KMS-11 (cell line): ENCODE results near the gene THG1L.
A peak's percentile ranks its signal among the peaks of the same experiment; 100 is the strongest.
"Not testable (repeated sequence)": the region's sequence is repeated elsewhere in the genome, so short reads cannot be mapped to it uniquely, and the experiment has no call there.

ENCODE experiments used
- H2AFZ ChIP-seq: fragments of 200-600 bp; sonication (generic); 2 replicates; pipeline ENCODE4 v1.6.1; 2016; ENCODE audit warnings: antibody characterized with exemption, mixed run types, low read depth
- H3K27ac ChIP-seq: fragments of 200-600 bp; sonication (generic); 2 replicates; pipeline ENCODE4 v1.6.1; 2016; ENCODE audit warnings: mild to moderate bottlenecking, mixed run types
- H3K27me3 ChIP-seq: fragments of 200-600 bp; sonication (generic); 2 replicates; pipeline ENCODE4 v1.6.1; 2017; ENCODE audit warnings: mild to moderate bottlenecking, low read depth, mixed run types, moderate library complexity; ENCODE audit not compliant: insufficient read depth
- H3K36me3 ChIP-seq: fragments of 200-600 bp; sonication (generic); 2 replicates; pipeline ENCODE4 v1.6.1; 2017; ENCODE audit warnings: mild to moderate bottlenecking, mixed run types; ENCODE audit not compliant: insufficient read depth
- H3K4me1 ChIP-seq: fragments of 200-600 bp; sonication (generic); 2 replicates; pipeline ENCODE4 v1.6.1; 2016; ENCODE audit warnings: mild to moderate bottlenecking, low read depth, mixed run types; ENCODE audit not compliant: poor library complexity, severe bottlenecking
- H3K4me2 ChIP-seq: fragments of 200-600 bp; sonication (generic); 2 replicates; pipeline ENCODE4 v1.7.0; 2016; ENCODE audit warnings: mild to moderate bottlenecking, mixed run types
- H3K4me3 ChIP-seq: fragments of 200-600 bp; sonication (generic); IDR thresholded peaks from 2 replicates; pipeline ENCODE4 v1.6.1; 2017; ENCODE audit warnings: low read depth, low read length, mixed read lengths; ENCODE audit not compliant: insufficient read depth
- H3K79me2 ChIP-seq: fragments of 200-600 bp; sonication (generic); 2 replicates; pipeline ENCODE4 v1.6.1; 2016; ENCODE audit warnings: low read depth, mixed run types; ENCODE audit not compliant: insufficient read depth
- H3K9ac ChIP-seq: fragments of 200-600 bp; sonication (generic); 2 replicates; pipeline ENCODE4 v1.6.1; 2016; ENCODE audit warnings: mild to moderate bottlenecking, mixed run types
- H4K20me1 ChIP-seq: fragments of 200-600 bp; sonication (generic); 2 replicates; pipeline ENCODE4 v1.6.1; 2016; ENCODE audit warnings: mild to moderate bottlenecking, mixed run types; ENCODE audit not compliant: insufficient read depth
- CTCF ChIP-seq: fragments of 200-600 bp; sonication (generic); conservative IDR thresholded peaks from 2 replicates; pipeline ENCODE4 v1.6.1; 2017; ENCODE audit warnings: low read depth, mild to moderate bottlenecking, antibody characterized with exemption, low read length, moderate library complexity, mixed read lengths

Gene THG1L

GRCh38 chr5:157721159-157721558 is 10.1 kb upstream of the THG1L start:
- H3K27me3 ChIP-seq = no peaks in the 10 kb centered on the region
- H3K27ac ChIP-seq = no peak overlapping the region
- H3K4me3 ChIP-seq = no peak overlapping the region
- no peaks in the 10 kb centered on the region for H3K79me2 ChIP-seq
- H3K4me1 ChIP-seq = peaks cover 8% of the 10 kb centered on the region
- no peaks in the 10 kb centered on the region for H3K36me3 ChIP-seq
- H3K4me2 ChIP-seq = no peak overlapping the region
- H2AFZ ChIP-seq = no peak overlapping the region
- no peak overlapping the region for H3K9ac ChIP-seq
- no peak for TF ChIP-seq CTCF
- H4K20me1 ChIP-seq = no peaks in the 10 kb centered on the region

DNA sequence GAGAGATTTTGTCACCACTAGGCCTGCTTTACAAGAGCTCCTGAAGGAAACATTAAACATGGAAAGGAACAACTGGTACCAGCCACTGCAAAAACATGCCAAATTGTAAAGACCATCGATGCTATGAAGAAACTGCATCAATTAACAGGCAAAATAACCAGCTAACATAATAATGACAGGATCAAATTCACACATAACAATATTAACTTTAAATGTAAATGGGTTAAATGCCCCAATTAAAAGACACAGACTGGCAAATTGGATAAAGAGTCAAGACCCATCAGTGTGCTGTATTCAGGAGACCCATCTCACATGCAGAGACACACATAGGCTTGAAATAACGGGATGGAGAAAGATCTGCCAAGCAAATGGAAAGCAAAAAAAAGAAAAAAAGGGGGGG is 8.3 kb upstream of the THG1L start:
- not testable (repeated sequence) for H4K20me1 ChIP-seq, H3K9ac ChIP-seq, H3K4me1 ChIP-seq, H3K27me3 ChIP-seq, H3K4me2 ChIP-seq, H3K36me3 ChIP-seq, H3K79me2 ChIP-seq, H3K27ac ChIP-seq, H3K4me3 ChIP-seq, H2AFZ ChIP-seq

- H3K4me2 ChIP-seq, H2AFZ ChIP-seq, H3K4me3 ChIP-seq, H3K27ac ChIP-seq, H3K9ac ChIP-seq, H3K4me1 ChIP-seq, H3K36me3 ChIP-seq, H3K27me3 ChIP-seq, H3K79me2 ChIP-seq, H4K20me1 ChIP-seq: not testable (repeated sequence)
Measured at GRCh38 chr5:157726607-157727006, 4.6 kb upstream of the THG1L start.

GRCh38 chr5:157727858-157728257 is 3.4 kb upstream of the THG1L start:
- not testable (repeated sequence) for H2AFZ ChIP-seq, H3K27me3 ChIP-seq, H3K4me3 ChIP-seq, H3K36me3 ChIP-seq, H3K9ac ChIP-seq, H3K4me1 ChIP-seq, H3K27ac ChIP-seq, H3K79me2 ChIP-seq, H3K4me2 ChIP-seq, H4K20me1 ChIP-seq

DNA sequence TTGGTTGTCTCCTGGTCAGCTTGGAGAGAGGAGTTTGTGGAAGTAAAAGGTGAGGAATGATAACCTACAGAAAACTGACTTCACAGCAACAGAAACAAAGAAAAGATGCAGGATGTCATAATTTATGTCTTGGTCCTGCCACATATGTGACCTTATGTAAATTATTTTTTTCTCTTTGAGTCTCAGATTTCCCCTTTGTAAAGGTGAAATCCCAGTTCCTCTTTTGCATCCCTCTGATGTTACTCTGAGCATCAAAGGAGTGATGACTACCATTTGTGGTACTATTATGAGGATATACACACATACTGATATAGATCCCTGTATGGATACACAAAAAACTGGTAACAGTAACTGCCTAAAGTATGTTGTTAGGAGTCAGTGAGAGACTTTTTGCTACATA is 1.4 kb upstream of the THG1L start:
- no peak overlapping the region for H3K9ac ChIP-seq
- no peak overlapping the region for H2AFZ ChIP-seq
- no peak overlapping the region for H3K4me3 ChIP-seq
- no peaks in the 10 kb centered on the region for H4K20me1 ChIP-seq
- H3K4me1 ChIP-seq = peaks cover 4% of the 10 kb centered on the region
- TF ChIP-seq CTCF = no peak
- no peak overlapping the region for H3K4me2 ChIP-seq
- no peaks in the 10 kb centered on the region for H3K27me3 ChIP-seq
- no peaks in the 10 kb centered on the region for H3K79me2 ChIP-seq
- H3K36me3 ChIP-seq = no peaks in the 10 kb centered on the region
- H3K27ac ChIP-seq = no peak overlapping the region

DNA sequence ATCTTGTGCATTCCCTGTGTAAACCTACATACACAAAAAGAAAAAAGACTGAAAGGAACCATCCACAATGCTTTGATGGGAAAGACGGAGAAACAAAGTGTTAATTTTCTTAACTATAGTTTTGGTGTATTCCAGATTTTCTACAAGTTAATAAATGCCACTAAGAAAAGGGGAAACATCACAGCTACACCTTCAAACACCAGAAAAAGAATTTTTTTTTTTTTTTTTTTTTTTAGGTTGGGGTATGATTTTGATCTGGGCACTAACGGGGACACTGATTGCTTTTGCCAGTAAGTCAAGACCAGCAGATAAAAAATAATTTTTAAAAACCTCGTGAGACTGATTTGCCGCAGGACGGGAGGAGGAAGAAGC is 334 bp upstream of the THG1L start:
- H3K79me2 ChIP-seq = no peaks in the 10 kb centered on the region
- H3K27me3 ChIP-seq = no peaks in the 10 kb centered on the region
- H3K4me3 ChIP-seq = no peak overlapping the region
- H2AFZ ChIP-seq = peak overlapping the region; percentile 68
- no peak overlapping the region for H3K27ac ChIP-seq
- H4K20me1 ChIP-seq = no peaks in the 10 kb centered on the region
- TF ChIP-seq CTCF = no peak
- peak overlapping the region; percentile 55 for H3K4me2 ChIP-seq
- H3K9ac ChIP-seq = no peak overlapping the region
- peaks cover 4% of the 10 kb centered on the region for H3K4me1 ChIP-seq
- no peaks in the 10 kb centered on the region for H3K36me3 ChIP-seq
